Lower leg skin (tissue), 3 donors: ENCODE data around the gene ACBD3.

ENCODE experiments used
- CTCF ChIP-seq, 3 donors: fragments of 450-650 bp; IDR thresholded peaks; one replicate each; pipeline ENCODE4 v1.5.1; 2016; ENCODE audit warnings: antibody characterized with exemption in 3 of 3, mild to moderate bottlenecking in 3 of 3, moderate library complexity in 2 of 3
- POLR2A ChIP-seq, 2 donors: fragments of 450-650 bp; IDR thresholded peaks; one replicate each; pipeline ENCODE4 v1.6.1; 2016 to 2017; ENCODE audit warnings: antibody characterized with exemption in 2 of 2, mild to moderate bottlenecking in 1 of 2, moderate library complexity in 1 of 2

- no peak for TF ChIP-seq CTCF (IDR thresholded peaks at IDR 0.05)
- no peak for TF ChIP-seq POLR2A (IDR thresholded peaks at IDR 0.05)
Measured at GRCh38 chr1:226233293-226233692, 46.8 kb upstream of the ACBD3 start.
